ELF-1 (cell line): ENCODE results near the gene CYTH3.
"Not testable (repeated sequence)": the region's sequence is repeated elsewhere in the genome, so short reads cannot be mapped to it uniquely, and the experiment has no call there.

Experiments used
- DNase-seq: peaks from one replicate; pipeline ENCODE4 v3.0.0-alpha.2; 2016; ENCODE audit warnings: low read depth, low spot score

CYTH3 gene

GRCh38 chr7:6198689-6199595 is 73.5 kb downstream of the CYTH3 start:
- no peak for DNase-seq

GRCh38 chr7:6197801-6198551 is 74.4 kb downstream of the CYTH3 start:
- no peak for DNase-seq

GRCh38 chr7:6193709-6194108 is 78.7 kb downstream of the CYTH3 start:
- no peak for DNase-seq

GRCh38 chr7:6190563-6190962 is 81.9 kb downstream of the CYTH3 start:
- not testable (repeated sequence) for DNase-seq

GRCh38 chr7:6188389-6188788 is 84.0 kb downstream of the CYTH3 start:
- no peak for DNase-seq

GRCh38 chr7:6186577-6186976 is 85.8 kb downstream of the CYTH3 start:
- no peak for DNase-seq

GRCh38 chr7:6182993-6183392 is 89.4 kb downstream of the CYTH3 start:
- no peak for DNase-seq

GRCh38 chr7:6181136-6181535 is 91.3 kb downstream of the CYTH3 start:
- no peak for DNase-seq

GRCh38 chr7:6180344-6180725 is 92.1 kb downstream of the CYTH3 start:
- DNase-seq = no peak

GRCh38 chr7:6179620-6180343 is 92.6 kb downstream of the CYTH3 start:
- peak; percentile 36 for DNase-seq

- DNase-seq = no peak
These were observed 94.0 kb downstream of the CYTH3 start for GRCh38 chr7:6178298-6179029.

GRCh38 chr7:6175645-6176044 is 96.8 kb downstream of the CYTH3 start:
- DNase-seq = no peak

GRCh38 chr7:6172910-6173295 is 99.5 kb downstream of the CYTH3 start:
- DNase-seq = no peak

- no peak for DNase-seq
These were observed 100.1 kb downstream of the CYTH3 start for GRCh38 chr7:6172224-6172909.

- DNase-seq = peak; percentile 93
These were observed 100.7 kb downstream of the CYTH3 start for GRCh38 chr7:6171532-6172223.

GRCh38 chr7:6170571-6171531 is 101.6 kb downstream of the CYTH3 start:
- DNase-seq = peak; percentile 75

GRCh38 chr7:6169805-6170520 is 102.5 kb downstream of the CYTH3 start:
- peak; percentile 50 for DNase-seq

GRCh38 chr7:6168477-6168868 is 104.0 kb downstream of the CYTH3 start:
- DNase-seq = no peak
